ENCODE measurements around the gene BMPER.

DNA sequence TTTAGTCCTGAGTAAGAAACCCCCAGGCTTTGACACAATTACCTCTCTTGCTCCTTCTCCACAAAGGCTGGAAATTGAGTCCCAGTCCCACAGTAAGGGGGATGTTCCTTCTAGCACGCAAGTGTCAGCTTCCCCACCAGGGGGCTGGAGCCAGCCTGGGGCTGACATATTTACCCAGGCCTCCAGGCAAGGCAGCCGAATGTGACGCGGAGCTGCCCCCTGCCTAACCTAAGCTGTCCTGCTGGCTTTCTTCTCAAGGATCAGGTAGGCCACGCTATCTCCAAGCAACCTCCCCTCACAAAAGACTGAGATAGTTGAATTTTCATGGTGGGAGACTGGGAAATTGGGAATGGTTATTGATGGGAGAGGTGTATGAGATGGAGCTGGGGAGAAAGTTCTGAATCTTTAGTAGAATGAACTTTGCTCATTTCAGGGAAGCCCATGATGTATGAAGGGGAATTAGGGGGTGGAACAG is 19.2 kb upstream of the BMPER start:
- TF ChIP-seq, protein P1, sequence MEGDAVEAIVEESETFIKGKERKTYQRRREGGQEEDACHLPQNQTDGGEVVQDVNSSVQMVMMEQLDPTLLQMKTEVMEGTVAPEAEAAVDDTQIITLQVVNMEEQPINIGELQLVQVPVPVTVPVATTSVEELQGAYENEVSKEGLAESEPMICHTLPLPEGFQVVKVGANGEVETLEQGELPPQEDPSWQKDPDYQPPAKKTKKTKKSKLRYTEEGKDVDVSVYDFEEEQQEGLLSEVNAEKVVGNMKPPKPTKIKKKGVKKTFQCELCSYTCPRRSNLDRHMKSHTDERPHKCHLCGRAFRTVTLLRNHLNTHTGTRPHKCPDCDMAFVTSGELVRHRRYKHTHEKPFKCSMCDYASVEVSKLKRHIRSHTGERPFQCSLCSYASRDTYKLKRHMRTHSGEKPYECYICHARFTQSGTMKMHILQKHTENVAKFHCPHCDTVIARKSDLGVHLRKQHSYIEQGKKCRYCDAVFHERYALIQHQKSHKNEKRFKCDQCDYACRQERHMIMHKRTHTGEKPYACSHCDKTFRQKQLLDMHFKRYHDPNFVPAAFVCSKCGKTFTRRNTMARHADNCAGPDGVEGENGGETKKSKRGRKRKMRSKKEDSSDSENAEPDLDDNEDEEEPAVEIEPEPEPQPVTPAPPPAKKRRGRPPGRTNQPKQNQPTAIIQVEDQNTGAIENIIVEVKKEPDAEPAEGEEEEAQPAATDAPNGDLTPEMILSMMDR (IDR thresholded peaks at IDR 0.05; ENCODE audit: insufficient read depth, low read length, poor library complexity, severe bottlenecking): no peak
- no peak for TF ChIP-seq EZH2phosphoT487 (conservative IDR thresholded peaks at IDR 0.05; ENCODE audit: low read length)
